ENCODE data around the gene FAM53B.

The FAM53B gene

GRCh38 chr10:124694481-124695220 is 49.5 kb downstream of the FAM53B start:
- DNase-seq, result no peak

- DNase-seq, result peak; percentile 29
Observed at GRCh38 chr10:124693801-124694416, 50.3 kb downstream of the FAM53B start.

GRCh38 chr10:124693396-124693795 is 50.8 kb downstream of the FAM53B start:
- no peak for DNase-seq

- DNase-seq, result no peak
Observed at GRCh38 chr10:124692100-124692446, 52.1 kb downstream of the FAM53B start.

- no peak for DNase-seq
Observed at GRCh38 chr10:124691421-124692099, 52.6 kb downstream of the FAM53B start.

GRCh38 chr10:124691002-124691401 is 53.2 kb downstream of the FAM53B start:
- no peak for DNase-seq

- DNase-seq, result no peak
Observed at GRCh38 chr10:124689911-124690498, 54.2 kb downstream of the FAM53B start.

- DNase-seq, result peak; percentile 54
Observed at GRCh38 chr10:124688889-124689670, 55.1 kb downstream of the FAM53B start.

- no peak for DNase-seq
Observed at GRCh38 chr10:124688386-124688785, 55.8 kb downstream of the FAM53B start.

GRCh38 chr10:124686707-124687376 is 57.3 kb downstream of the FAM53B start:
- DNase-seq, result no peak

- DNase-seq, result peak; percentile 29
Observed at GRCh38 chr10:124685261-124685660, 58.9 kb downstream of the FAM53B start.

GRCh38 chr10:124683814-124684213 is 60.4 kb downstream of the FAM53B start:
- DNase-seq, result no peak

GRCh38 chr10:124681626-124682552 is 62.3 kb downstream of the FAM53B start:
- no peak for DNase-seq

GRCh38 chr10:124681091-124681490 is 63.1 kb downstream of the FAM53B start:
- DNase-seq, result no peak

- DNase-seq, result peak; percentile 68
Observed at GRCh38 chr10:124680675-124681074, 63.5 kb downstream of the FAM53B start.

GRCh38 chr10:124679401-124679800 is 64.8 kb downstream of the FAM53B start:
- no peak for DNase-seq

- peak; percentile 49 for DNase-seq
Observed at GRCh38 chr10:124678557-124679240, 65.5 kb downstream of the FAM53B start.

- DNase-seq, result no peak
Observed at GRCh38 chr10:124677749-124678556, 66.2 kb downstream of the FAM53B start.

GRCh38 chr10:124677293-124677699 is 66.9 kb downstream of the FAM53B start:
- DNase-seq, result no peak

Data from CD4-positive, alpha-beta T cell treated with Interferon gamma for 1 hour (primary cell).